GM18519 (cell line): ENCODE results near the gene LMBRD1.
"Not testable (repeated sequence)": the region's sequence is repeated elsewhere in the genome, so short reads cannot be mapped to it uniquely, and the experiment has no call there.

Source experiments
- ATAC-seq: cut with Tn5 transposase; IDR thresholded peaks from one replicate; pipeline ENCODE4 v1.9.1; 2021; ENCODE audit warnings: mild to moderate bottlenecking, moderate library complexity; ENCODE audit not compliant: unreplicated experiment, low FRiP score

LMBRD1 gene

DNA sequence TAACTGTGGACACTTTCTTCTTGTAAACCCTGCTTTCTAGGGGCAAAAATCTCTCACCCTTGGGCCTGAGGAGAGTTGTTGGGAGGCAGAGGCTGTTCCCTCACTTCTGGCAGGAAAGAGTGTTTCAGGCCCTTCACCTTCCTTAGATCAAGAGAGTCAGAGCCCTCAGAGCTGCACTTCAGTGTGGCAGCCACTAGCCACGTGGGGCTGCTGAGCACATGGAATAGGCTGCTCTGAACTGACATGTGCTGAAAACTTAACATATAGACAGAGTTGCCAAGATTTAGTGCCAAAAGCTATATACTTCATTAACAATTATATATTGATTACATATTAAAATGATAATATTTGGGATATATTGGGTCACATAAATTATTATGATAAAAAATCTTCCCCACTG, 4.4 kb upstream of the LMBRD1 start:
- no peak for ATAC-seq

DNA sequence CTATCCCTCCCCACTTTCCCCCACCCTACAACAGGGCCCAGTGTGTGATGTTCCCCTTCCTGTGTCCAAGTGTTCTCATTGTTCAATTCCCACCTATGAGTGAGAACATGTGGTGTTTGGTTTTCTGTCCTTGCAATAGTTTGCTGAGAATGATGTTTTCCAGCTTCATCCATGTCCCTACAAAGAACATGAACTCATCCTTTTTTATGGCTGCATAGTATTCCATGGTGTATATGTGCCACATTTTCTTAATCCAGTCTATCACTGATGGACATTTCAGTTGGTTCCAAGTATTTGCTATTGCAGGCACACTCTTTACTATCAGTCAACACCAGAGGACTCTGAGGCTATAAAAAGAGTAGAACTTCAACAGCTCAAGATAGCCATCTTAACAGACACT, 2.0 kb upstream of the LMBRD1 start:
- not testable (repeated sequence) for ATAC-seq

DNA sequence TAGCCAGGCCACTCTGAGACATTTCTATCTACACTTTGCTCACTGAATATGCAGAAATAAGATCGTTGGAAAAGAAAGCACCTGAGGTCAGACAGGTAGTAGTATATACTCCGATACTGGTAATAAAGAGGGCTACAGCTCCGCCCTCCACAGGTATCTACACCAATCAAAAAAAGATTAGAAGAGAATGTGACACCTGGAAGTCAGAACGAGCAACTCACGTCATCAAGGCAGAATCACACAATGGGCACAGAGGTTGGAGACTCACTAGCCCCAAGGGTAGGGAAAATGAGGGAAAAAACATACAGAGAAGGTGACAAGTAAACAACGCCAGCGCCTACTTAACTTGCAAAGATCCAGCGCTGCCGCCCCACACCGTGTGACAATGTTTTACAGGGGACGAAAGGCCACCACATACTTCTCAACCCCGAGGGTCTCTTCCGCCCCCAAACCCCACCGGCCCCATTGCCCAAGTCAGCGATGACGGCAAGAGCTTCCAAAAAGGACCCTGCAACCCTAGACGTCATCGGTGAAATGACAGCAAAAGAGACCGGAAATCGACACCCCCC, 653 bp downstream of the LMBRD1 start:
- ATAC-seq: peak; percentile 27

DNA sequence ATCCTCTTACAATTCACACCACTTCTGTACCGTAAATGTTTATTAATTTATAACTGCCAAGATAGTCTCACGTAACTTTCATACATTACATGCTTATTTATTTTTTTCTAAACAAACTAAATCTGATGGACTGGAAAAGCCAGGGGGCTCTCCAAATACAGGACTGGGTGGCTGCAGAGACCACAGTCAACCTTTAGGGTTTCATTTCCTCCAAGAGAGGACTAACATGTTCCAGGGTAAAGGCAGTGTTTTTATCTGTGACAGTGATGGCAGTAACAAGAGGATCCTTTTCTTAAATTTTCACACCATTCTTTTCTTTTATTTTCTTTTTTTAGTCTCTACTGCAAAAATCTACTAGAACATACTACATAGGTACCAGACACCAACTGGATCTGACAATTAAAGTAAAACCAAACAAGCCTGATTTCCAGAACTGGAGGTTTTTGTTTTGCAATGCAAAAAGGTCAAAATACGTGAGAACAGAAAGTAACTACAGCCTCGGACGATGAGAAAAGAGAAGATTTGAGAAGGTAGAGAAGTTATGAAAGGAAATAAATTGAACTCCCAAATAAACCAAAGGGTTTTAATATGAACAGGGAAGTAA, 1.2 kb downstream of the LMBRD1 start:
- peak; percentile 43 for ATAC-seq

DNA sequence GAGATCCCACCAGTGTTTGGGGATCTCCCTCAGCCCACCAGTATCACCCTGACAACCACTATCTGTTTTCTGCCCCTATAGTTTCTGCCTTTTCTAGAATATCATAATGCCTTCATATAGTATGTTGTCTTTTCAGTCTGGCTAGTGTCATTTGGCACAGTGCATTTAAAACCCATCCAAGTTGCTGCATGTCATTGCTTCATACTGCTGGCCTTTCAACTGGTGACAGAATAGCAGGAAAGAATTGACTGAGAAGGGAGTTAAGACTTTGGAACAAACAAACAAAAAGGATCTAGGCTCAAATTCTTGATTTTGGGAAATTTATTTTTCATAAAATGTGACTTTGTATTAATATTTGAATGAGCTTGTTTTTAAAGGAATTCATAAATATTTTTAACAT, 4.5 kb downstream of the LMBRD1 start:
- no peak for ATAC-seq

DNA sequence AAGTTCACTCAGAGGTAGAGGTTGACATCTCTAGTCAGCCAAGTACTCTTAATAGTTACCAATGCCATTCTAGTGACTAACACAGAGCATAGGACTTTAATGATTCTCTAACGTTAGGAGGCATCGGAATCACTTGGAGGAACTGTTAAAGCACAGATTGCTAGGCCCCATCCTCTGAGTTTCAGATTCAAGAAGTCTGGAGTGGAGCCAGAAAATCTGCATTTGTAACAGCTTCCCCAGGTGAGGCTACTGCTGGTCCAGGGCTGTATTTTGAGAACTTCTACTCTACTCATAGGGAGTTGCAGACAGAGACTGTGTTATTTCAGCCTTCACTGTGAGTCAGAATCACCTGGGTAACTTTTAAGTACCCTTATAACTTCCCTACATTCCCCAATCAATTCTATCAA, 5.7 kb downstream of the LMBRD1 start:
- no peak for ATAC-seq

DNA sequence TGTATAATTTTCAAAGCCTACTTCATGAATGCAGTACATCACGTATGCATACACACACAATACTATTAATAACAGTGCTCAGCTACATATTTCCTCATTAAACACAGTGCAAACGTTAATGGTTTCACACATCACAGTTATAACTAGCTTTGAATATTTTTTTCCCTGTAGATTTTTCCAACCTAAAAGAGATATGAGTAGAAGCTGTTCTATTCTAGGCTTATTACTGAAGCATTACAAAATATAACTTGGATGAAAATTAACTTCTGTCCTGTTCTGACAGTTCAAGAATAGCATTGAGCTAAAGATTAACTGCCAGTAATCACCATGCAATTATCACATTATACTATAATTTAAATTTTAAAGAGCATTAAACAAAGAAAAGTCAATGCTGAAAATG, 6.2 kb downstream of the LMBRD1 start:
- ATAC-seq: no peak

DNA sequence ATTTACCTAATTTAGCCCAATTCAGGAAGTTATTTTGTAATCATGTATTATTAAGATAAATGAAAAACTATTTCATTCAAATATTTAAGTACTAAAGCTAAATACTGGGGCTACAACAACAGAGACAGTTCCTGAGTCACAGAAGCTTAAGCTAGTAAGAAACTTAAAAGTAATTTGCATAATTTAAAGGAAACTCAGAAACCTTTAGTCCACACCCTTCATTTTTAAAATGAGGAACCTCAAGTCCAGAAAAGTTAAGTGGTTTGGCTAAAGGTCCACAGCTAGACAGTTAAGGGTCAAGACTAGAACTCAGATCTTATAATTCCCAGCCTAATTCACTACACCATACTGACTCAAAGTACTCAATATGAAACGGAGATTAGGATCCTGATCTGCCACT, 7.2 kb downstream of the LMBRD1 start:
- no peak for ATAC-seq

DNA sequence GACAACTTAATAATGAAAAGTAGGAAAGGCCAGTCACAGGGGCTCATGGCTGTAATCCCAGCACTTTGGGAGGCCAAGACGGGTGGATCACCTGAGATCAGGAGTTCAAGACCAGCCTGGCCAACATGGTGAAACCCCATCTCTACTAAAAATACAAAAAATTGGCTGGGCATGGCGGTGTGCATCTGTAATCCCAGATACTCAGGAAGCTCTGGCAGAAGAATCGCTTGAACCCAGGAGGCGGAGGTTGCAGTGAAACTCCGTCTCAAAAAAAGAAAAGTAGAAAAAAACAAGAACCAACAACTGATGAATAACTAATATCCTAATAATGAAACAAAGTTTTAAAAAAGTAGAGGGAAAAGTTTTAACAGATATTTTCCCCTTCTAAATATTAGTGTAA, 9.4 kb downstream of the LMBRD1 start:
- not testable (repeated sequence) for ATAC-seq

DNA sequence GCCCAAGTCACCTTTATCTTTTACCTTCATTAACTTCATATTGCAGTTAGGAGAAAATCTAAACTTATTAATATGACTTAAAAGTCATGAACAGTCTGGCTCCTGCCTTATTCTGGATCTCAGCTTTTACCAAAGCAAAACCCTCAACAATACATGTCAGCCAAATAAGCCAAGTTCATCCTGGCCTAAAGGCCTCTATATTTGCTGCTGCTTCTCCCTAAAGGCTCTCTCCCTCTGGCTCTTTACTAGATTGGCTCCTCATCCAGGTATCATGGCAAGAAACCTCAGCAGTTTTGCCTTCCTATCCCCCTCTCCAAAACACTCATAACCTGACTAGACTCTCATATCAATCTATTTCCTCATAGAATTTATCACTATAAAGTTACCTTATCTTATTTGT, 11.1 kb downstream of the LMBRD1 start:
- ATAC-seq: no peak

DNA sequence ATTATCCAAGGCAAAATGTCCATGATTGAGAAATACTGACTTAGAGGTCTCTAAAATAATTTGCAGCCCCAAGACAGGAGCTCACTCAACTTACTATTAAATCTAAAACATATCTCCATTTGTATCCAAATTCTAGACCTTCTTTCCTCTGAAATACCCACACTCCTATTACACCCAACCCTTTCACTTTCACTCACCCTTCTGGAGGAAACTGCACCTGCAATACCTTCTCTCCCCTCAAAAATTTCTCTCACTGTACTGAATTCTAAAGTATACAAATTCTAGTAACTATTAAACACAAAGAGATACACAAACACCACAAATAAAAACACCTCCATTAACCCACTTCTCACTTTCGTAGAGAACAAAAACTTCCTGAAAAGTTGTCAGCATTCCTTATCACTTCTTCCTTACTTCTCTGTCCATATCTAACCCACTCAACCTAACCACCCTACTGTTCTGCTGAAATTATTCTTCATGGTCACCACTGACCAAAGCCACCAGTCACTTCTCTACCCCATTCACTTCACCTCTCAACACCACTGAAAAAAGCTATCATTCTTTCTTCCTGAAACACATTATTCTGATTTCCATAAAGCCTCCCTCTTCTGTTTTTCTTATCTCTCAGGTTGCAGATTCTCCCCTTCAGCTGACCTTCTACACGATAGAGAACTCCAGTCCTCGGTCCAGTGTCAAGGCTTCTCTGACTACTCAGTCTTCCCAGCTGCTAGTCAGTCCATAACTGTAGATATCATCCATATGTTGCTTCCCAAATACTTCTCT, 12.0 kb downstream of the LMBRD1 start:
- peak; percentile 77 for ATAC-seq

DNA sequence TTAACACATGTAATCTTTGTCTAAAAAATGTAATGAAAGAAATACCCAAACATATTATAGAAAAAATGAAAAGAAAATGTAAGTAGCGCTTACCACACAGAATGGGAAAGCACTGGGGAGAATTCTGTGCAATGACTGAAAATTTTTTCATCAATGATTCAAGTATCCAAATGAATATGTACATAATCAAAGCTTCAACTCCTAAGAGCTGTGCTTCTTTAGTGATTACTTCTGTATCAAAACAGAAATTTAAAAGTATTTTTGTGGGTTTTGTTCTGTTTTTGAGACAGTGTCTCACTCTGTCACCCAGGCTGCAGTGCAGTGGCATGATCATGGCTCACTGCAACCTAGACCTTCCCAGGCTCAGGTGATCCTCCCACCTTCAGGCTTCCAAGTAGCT, 13.7 kb downstream of the LMBRD1 start:
- ATAC-seq: no peak

DNA sequence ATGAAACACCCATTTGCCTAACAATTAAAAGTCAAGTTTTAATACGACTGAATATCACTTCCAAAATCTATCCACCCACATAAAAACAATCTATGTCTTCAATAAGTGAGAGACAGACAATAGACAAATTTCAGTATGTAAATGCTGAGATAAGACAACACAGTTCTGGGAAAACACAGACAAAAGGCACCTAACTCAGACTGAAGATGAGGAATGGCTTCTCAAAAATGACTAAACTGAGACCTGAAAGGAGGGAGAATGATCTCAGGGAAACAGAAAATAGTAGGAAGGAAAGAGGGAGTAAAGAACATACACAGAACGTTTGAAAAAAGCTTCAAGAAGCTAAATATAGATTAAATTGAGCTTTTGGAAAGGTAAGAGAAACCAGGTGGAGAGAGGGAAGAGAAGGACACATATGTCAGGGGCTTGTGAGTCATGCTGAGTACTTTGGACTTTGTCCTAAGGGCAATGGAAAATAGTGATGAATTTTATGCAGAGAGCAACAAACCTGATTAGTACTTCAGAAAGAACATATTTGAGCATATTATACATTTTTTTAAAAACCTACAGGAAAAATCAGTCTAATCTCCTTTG, 16.1 kb downstream of the LMBRD1 start:
- ATAC-seq: no peak

DNA sequence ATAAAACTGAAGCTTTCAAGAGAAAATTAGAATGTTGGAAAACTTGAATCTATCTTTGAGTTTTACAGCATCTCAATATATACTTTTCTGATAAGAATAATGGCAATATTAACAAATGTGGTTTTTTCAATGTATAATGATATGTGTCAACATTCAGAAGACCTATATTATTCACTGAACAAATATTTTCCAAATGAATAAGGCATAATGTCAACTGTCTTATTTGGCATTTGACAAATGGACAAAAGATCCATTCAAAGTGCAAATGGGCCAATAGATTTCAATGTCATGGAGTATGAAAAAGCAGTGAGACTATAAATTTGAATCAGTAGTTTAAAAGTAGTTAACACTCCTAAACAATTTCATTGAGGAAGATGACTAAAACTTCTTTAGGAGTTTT, 20.9 kb downstream of the LMBRD1 start:
- no peak for ATAC-seq

DNA sequence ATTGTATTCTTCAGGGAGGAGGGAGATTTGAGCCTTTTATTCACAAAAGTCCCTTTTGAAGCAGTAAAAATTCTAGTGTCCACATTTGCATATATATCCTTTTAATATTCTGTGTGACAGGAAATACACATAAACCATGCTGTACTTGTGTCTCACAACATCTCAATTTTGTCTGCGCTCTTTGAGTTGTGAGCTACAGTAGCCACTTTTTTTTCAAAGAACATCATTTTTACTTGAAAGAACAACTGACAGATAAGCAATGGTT, 21.3 kb downstream of the LMBRD1 start:
- no peak for ATAC-seq

DNA sequence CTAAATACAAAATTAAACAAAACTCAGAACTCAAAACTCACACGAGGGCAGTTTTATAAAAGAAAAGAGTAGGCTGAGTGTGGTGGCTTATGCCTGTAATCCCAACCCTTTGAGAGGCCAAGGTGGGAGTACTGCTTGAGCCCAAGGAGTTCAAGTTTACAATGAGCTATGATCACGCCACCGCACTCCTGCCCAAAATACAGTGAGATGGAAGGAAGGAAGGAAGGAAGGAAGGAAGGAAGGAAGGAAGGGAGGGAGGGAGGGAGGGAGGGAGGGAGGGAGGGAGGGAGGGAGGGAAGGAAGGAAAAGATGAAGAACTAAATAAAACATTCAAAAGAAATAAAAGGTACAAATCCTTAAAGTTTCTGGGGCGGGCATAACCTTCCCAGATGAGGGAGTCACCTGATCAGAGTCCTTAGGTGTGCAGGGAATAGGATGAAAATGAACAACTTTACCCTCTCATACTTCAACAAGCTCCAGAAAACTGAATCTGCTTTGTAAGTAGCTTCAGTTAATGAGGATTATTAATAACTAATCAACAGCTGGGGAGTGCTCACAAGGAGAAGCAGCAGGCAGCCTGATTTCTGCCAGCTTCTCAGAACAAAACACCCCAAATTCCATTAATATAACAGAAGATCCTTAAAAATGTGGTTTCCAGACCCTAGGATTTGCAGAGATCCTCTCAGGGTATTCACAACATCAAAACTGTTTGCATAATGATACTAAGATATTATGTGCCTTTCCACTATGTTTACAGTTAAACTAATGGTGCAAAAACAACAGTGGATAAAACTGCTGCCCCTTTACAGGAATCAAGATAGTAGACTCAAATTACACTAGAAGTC, 21.8 kb downstream of the LMBRD1 start:
- no peak for ATAC-seq

DNA sequence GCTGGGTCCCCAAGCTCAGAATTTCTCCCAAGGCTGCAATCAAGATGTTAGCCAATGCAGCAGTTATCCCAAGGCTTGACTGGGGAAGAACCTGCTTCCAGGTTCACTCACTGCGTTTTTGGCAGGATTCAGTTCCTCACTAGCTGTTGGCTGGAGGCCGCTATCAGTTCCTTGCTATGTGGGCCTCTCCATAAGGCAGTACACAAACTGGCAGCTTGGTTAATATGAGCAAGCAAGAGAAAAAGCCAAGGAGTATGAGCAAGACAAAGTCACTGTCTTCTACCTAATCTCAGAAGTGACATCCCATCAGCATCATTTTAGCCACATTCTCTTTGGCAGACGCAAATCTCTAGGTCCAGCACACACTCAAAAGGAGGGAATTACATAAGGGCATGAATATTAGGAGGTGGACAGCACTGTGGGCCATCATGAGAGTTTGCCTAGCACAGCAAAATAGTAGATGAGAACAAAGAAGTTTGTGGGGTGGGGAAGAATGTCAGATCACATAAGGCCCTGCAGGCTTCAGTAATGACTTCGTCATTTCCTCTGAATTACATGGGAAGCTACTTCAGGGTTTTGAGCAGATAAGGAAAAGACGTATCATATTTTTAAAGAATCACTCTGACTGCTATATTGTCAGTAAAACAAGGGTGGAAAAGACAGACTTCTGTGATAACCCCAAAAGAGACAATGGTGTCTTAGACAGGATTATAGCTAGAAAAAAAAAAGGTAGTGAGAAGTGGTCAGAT, 25.5 kb downstream of the LMBRD1 start:
- no peak for ATAC-seq

DNA sequence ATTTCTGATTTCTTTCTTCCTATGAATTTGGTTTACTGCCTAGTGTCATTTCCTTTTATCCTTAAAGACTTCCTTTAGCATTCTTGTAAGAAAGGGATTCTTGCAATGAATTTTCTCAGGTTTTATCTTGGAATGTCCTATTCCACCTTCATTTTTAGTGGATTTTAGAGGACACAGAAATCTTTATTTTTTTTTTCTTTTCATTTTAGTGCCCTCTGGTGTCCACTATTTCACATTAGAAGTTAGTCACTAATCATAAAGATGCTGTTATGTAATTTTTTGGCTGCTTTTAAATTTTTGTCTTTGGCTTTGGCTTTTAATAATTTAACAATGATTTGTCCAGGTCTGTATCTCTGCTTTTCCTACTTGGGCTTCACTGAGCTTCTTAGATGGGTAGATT, 28.1 kb downstream of the LMBRD1 start:
- ATAC-seq: no peak

DNA sequence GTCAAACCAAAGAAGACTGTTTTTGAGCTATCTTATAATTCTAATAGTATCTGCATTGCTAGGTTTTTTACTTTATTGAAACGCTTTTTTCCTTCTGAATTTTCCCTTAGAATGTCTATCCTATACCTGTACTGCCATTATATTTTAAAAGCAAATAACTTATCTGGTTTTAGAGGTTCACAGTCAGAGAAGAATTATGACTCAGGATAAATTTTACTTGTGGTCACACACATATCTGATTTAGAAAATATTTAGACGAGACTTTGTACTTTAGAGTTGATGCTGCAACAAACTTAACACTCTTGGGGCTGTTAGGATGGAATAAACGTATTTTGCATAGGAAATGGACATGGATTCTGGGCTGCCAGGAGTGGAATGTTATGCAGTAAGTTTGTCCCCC, 33.0 kb downstream of the LMBRD1 start:
- ATAC-seq: no peak

DNA sequence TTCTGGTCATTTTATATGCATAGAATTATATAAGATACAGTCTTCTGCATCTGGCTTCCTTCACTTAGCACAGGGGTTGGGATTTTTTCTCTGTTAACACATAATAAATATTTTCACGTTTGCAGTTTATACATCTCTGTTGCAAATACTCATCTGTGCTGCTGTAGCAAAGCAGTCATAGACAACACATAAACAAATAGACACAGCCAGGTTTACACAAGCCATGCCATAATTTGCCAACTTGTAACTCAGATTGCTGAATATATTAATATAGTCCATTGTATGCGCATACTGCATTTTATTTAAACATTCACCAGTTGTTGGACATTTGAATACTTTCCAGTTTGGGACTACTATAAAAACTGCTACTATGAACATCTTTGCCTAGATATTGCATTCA, 35.0 kb downstream of the LMBRD1 start:
- ATAC-seq: no peak
